Stomach (tissue), 4 donors: ENCODE measurements around the gene ENTPD8.
"Not testable (repeated sequence)": the region's sequence is repeated elsewhere in the genome, so short reads cannot be mapped to it uniquely, and the experiment has no call there.

Source experiments
- CTCF ChIP-seq, 7 experiments: fragments of 450-650 bp in 4 of 7; fragments of 200-600 bp in 3 of 7; sonication (generic) in 3 of 7; IDR thresholded peaks; one replicate each; pipeline ENCODE4 v1.5.1; 2016 to 2019; ENCODE audit warnings: antibody characterized with exemption in 7 of 7, control low read depth in 2 of 7, mild to moderate bottlenecking in 1 of 7
- EP300 ChIP-seq: sonication (generic); formaldehyde crosslinking; IDR thresholded peaks from one replicate; pipeline ENCODE4 v1.6.1; 2017; ENCODE audit warnings: antibody characterized with exemption
- POLR2A ChIP-seq, 4 donors: fragments of 450-650 bp; IDR thresholded peaks; one replicate each; pipeline ENCODE4 v1.6.1; 2016; ENCODE audit warnings: antibody characterized with exemption in 4 of 4, control low read depth in 2 of 4, mild to moderate bottlenecking in 1 of 4, moderate library complexity in 1 of 4
- POLR2AphosphoS5 ChIP-seq, 3 donors: sonication (generic); formaldehyde crosslinking; IDR thresholded peaks; one replicate each; pipeline ENCODE4 v1.6.1; 2016; ENCODE audit warnings: antibody characterized with exemption in 3 of 3

GRCh38 chr9:137450539-137451222, 9.5 kb upstream of the ENTPD8 start:
- TF ChIP-seq POLR2A (IDR thresholded peaks at IDR 0.05); POLR2AphosphoS5 (IDR thresholded peaks at IDR 0.05); CTCF (IDR thresholded peaks at IDR 0.05); EP300: not testable (repeated sequence)
